HG02943 (cell line): ENCODE data around the gene JAK1.
"Not testable (repeated sequence)": the region's sequence is repeated elsewhere in the genome, so short reads cannot be mapped to it uniquely, and the experiment has no call there.

Experiments
- ATAC-seq: cut with Tn5 transposase; IDR thresholded peaks from one replicate; pipeline ENCODE4 v1.9.1; 2021; ENCODE audit warnings: mild to moderate bottlenecking, low read depth, moderate library complexity; ENCODE audit not compliant: unreplicated experiment

JAK1 gene

GRCh38 chr1:64844609-64845008 is 121.7 kb downstream of the JAK1 start:
- ATAC-seq: no peak

- no peak for ATAC-seq
Observed at GRCh38 chr1:64844175-64844574, 122.2 kb downstream of the JAK1 start.

- ATAC-seq: no peak
Observed at GRCh38 chr1:64843675-64844074, 122.7 kb downstream of the JAK1 start.

- ATAC-seq: no peak
Observed at GRCh38 chr1:64842224-64842623, 124.1 kb downstream of the JAK1 start.

- no peak for ATAC-seq
Observed at GRCh38 chr1:64841330-64842065, 124.9 kb downstream of the JAK1 start.

- no peak for ATAC-seq
Observed at GRCh38 chr1:64839732-64840405, 126.5 kb downstream of the JAK1 start.

GRCh38 chr1:64839261-64839660 is 127.1 kb downstream of the JAK1 start:
- no peak for ATAC-seq

GRCh38 chr1:64838486-64838885 is 127.9 kb downstream of the JAK1 start:
- ATAC-seq: no peak

GRCh38 chr1:64836802-64837201 is 129.5 kb downstream of the JAK1 start:
- ATAC-seq: no peak

- no peak for ATAC-seq
Observed at GRCh38 chr1:64834734-64835133, 131.6 kb downstream of the JAK1 start.

GRCh38 chr1:64830030-64830651 is 136.2 kb downstream of the JAK1 start:
- no peak for ATAC-seq

- no peak for ATAC-seq
Observed at GRCh38 chr1:64829411-64830029, 136.8 kb downstream of the JAK1 start.

- ATAC-seq: no peak
Observed at GRCh38 chr1:64828829-64829228, 137.5 kb downstream of the JAK1 start.

GRCh38 chr1:64826991-64827390 is 139.4 kb downstream of the JAK1 start:
- no peak for ATAC-seq

GRCh38 chr1:64823691-64824476 is 142.5 kb downstream of the JAK1 start:
- ATAC-seq: no peak

- ATAC-seq: no peak
Observed at GRCh38 chr1:64822621-64823020, 143.7 kb downstream of the JAK1 start.

GRCh38 chr1:64820572-64820971 is 145.8 kb downstream of the JAK1 start:
- not testable (repeated sequence) for ATAC-seq

- not testable (repeated sequence) for ATAC-seq
Observed at GRCh38 chr1:64817364-64817763, 149.0 kb downstream of the JAK1 start.

GRCh38 chr1:64814427-64814826 is 151.9 kb downstream of the JAK1 start:
- no peak for ATAC-seq

- no peak for ATAC-seq
Observed at GRCh38 chr1:64811131-64811530, 155.2 kb downstream of the JAK1 start.
